ENCODE measurements around the gene TULP4.
"Not testable (repeated sequence)": the region's sequence is repeated elsewhere in the genome, so short reads cannot be mapped to it uniquely, and the experiment has no call there.

TULP4 gene

GRCh38 chr6:158431560-158431959 is 119.3 kb downstream of the TULP4 start:
- no peak for DNase-seq

- DNase-seq, result no peak
These were observed 125.3 kb downstream of the TULP4 start for GRCh38 chr6:158437571-158437970.

DNA sequence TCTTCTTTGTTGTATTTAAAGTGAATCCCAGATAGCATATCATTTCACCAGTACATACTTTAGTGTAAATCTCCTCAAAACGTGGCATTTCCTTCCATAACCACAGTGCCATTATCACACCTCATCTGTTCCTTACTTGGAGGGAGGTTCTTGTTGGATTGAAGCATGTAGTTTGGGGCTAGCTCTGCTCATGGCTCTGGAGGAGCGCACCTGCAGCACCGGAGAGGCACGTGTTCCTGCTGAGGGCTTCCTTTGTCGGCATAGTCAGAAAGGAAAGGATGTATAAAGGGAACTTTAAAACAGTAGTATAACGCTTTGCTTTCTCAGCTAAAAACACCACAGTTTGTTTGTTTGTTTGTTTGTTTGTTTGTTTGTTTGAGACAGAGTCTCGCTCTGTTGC is 126.0 kb downstream of the TULP4 start:
- no peak for DNase-seq

GRCh38 chr6:158439255-158439654 is 127.0 kb downstream of the TULP4 start:
- no peak for DNase-seq

DNA sequence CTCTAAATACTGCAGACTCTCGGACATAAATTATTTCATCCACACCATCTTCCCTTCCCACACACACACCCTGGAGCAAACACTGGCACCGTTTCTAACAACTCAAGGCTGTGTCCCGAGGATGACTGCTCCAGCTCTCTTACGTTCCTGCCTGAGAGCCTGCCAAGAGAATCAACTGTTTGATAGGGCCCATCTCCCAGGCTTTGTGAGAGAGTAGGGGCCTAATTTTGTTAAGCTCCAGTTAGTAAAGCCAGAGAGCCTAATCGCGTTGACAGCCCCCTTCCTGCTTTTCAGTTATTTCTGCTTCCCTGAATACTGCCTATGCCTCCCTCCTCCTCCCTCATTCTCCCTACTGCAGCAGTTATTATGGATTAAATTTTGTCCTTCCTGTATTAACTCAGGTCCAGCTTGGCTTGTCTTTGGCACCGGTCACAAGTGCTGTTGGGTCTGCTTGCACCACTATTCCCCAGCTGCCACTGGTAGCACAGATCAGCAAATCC is 129.5 kb downstream of the TULP4 start:
- DNase-seq, result no peak

DNA sequence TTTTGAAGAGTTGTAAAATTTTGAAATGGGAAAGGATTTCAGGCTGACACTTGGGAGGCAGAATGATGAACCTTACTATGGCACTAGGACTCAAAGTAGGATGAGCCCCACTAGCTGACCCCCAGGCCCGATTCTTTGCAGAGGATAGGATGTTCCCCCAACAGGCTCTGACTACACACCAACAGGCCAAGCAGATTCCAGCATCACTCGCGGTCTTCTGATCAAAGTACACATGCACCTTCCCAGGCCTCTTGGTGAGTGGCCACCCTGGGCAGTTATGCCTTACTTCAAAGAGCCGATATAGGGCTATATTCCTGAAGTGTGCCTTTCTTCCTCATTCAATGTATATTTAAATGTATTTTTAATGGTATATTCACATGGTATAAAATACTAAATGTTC is 130.0 kb downstream of the TULP4 start:
- DNase-seq, result no peak

DNA sequence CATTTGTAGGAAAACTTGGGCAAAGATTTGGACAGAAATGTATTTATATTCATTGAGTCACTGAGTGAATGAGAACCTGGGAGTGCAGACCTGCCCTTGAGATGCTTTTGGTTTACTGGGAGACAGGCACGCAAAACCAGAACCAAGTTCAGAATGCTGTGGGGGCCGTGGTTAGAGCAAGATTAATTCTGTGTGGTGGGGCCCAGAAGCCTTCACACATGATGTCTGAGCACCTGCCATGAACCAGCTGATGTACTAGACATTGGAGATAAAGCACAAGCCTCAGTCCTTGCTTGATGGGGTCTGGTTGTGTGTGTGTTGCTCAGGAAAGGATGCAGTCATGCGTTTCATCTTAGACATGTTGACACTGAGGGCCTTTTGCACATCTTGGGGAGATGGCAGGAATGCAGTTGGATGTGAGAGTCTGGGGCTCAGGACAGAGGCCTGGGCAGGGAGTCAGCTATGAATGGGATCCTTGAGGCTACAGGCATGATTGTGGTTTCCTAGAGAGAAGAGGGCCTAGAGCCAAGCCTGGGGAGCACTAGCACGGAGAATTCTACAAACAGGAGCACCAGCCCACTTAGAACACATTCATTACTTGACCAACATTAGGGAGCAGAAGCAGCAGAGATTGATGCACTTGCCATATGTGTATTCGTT is 133.3 kb downstream of the TULP4 start:
- DNase-seq, result no peak

DNA sequence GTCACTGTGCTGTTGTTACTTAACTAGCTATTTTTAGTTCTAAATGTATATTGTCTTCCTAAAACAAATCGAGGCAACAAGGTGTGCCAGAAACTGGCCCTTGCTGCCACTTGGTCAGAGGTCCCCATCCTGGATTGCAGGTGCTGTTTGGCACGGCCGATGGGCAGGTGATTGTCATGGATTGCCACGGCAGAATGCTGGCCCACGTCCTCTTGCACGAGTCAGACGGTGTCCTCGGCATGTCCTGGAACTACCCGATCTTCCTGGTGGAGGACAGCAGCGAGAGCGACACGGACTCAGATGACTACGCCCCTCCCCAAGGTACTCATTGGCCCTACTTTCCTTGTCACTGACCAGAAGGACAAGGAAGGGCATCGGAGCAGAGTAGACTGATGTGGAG is 136.6 kb downstream of the TULP4 start:
- no peak for DNase-seq

DNA sequence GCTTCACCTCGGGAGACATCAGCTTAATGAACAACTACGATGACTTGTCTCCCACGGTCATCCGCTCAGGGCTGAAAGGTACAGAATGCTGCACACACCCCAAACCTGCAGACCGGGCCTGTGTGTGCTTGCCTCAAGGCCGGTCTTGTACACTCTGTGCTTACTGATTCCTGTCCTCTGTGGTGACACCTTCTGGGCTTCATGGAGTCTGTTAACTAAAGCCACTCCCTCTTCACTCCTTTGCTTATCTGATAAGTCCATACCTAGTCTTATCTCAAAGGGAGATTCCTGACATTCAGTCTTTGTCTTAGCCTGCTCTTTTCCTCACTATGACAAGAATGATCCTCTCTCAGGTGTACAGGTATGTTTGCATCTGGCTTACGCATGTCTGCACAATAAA is 139.9 kb downstream of the TULP4 start:
- DNase-seq, result no peak

GRCh38 chr6:158457131-158457530 is 144.9 kb downstream of the TULP4 start:
- no peak for DNase-seq

- DNase-seq, result no peak
These were observed 145.5 kb downstream of the TULP4 start for GRCh38 chr6:158457616-158458278.

- DNase-seq, result no peak
These were observed 147.5 kb downstream of the TULP4 start for GRCh38 chr6:158459726-158460125.

- DNase-seq, result no peak
These were observed 148.4 kb downstream of the TULP4 start for GRCh38 chr6:158460602-158461169.

- DNase-seq, result no peak
These were observed 149.7 kb downstream of the TULP4 start for GRCh38 chr6:158461954-158462353.

DNA sequence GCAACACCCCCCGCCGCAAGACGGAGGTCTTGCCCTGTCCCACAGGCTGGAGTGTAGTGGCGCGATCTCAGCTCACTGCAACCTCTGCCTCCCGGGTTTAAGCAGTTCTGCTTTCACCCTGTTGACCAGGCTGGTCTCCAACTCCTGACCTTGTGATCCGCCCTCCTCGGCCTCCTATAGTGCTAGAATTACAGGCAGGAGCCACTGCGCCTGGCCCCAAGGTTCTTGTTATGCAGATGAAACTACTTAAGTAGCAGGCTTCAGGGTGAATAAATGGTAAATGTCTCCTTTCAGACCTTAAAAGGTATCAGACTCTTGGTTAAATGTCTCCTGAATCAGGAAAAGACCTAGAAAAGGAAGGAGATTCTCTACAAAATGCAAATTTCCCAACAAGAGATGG is 152.2 kb downstream of the TULP4 start:
- DNase-seq, result no peak

- no peak for DNase-seq
These were observed 153.0 kb downstream of the TULP4 start for GRCh38 chr6:158465257-158465656.

- DNase-seq, result no peak
These were observed 153.5 kb downstream of the TULP4 start for GRCh38 chr6:158465747-158466146.

- no peak for DNase-seq
These were observed 155.7 kb downstream of the TULP4 start for GRCh38 chr6:158467923-158468322.

- DNase-seq, result no peak
These were observed 156.4 kb downstream of the TULP4 start for GRCh38 chr6:158468666-158469065.

DNA sequence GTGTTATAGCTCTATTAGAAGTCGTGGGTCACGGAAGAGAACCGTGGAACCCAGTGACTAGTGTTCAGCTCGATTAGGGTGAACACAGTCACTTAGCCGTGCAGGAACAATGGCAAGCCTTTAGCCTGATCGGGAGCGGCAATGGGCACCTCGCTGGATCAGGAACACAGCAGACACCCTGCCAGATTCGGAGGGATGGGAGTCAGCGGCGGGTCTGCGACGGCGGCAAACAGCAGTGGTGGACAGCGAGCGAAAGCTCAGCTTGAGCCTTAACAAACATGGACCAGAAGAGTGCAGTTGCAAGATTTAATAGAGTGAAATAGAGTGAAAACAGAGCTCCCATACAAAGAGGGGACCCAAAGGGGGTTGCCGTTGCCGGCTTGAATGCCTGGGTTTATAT is 157.8 kb downstream of the TULP4 start:
- not testable (repeated sequence) for DNase-seq

DNA sequence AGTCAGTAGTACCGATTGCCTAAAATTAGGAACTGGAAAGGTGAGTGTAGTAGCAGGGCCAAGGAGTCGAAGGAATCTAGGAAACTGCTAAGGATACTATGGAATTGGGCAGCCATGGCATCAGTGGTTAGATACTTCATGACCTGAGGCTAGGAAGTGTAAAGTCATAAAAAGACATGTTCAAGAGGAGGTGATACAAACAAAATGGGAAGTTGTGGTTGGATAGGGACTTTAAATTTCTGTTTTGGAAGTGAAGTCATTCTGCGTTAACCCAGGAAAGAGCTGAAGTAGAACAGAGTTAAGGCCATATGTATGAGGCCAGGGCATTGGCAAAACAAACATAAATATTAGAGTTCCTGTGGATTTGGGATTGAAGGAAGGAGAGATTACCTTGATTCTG is 159.1 kb downstream of the TULP4 start:
- no peak for DNase-seq

- no peak for DNase-seq
These were observed 160.2 kb downstream of the TULP4 start for GRCh38 chr6:158472447-158472846.

GRCh38 chr6:158474961-158475343 is 162.7 kb downstream of the TULP4 start:
- no peak for DNase-seq
